Measurements from ENCODE around the gene OSGEPL1. TPM values are rescaled to one million over a fixed set of nuclear protein-coding genes. Genes with fewer than 3 reads are reported as not detected.

Gene OSGEPL1
- total RNA-seq, 1 donor from 2014 or later: 21.1 TPM

DNA sequence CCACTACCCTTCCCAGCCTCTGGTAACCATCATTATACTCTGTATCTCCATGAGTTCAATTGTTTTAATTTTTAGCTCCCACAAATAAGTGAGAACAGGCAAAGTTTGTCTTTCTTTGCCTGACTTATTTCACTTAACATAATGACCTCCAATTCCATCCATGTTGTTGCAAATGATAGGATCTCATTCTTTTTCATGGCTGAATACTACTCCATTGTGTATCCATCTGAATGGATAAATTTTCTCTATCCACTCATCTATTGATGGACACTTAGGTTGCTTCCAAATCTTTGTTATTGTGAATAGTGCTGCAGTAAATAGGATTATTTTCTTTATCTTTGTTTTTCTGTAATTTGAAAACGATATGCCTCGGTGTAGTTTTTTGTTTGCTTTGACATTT, 61.9 kb downstream of the OSGEPL1 start:
- Mint-ChIP-seq H3K9me3 (no peaks in the 10 kb centered on the region), H3K27ac (ENCODE audit: unreplicated experiment) (no peak overlapping the region), H3K36me3 (ENCODE audit: low read depth) (no peaks in the 10 kb centered on the region), H3K4me1 (no peaks in the 10 kb centered on the region), H3K27me3 (ENCODE audit: low read depth) (no peaks in the 10 kb centered on the region), H3K4me3 (no peak overlapping the region)
- DNase-seq (ENCODE audit: low read depth, low spot score): no peak
- TF ChIP-seq, protein P1, sequence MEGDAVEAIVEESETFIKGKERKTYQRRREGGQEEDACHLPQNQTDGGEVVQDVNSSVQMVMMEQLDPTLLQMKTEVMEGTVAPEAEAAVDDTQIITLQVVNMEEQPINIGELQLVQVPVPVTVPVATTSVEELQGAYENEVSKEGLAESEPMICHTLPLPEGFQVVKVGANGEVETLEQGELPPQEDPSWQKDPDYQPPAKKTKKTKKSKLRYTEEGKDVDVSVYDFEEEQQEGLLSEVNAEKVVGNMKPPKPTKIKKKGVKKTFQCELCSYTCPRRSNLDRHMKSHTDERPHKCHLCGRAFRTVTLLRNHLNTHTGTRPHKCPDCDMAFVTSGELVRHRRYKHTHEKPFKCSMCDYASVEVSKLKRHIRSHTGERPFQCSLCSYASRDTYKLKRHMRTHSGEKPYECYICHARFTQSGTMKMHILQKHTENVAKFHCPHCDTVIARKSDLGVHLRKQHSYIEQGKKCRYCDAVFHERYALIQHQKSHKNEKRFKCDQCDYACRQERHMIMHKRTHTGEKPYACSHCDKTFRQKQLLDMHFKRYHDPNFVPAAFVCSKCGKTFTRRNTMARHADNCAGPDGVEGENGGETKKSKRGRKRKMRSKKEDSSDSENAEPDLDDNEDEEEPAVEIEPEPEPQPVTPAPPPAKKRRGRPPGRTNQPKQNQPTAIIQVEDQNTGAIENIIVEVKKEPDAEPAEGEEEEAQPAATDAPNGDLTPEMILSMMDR (conservative IDR thresholded peaks at IDR 0.05): no peak

DNA sequence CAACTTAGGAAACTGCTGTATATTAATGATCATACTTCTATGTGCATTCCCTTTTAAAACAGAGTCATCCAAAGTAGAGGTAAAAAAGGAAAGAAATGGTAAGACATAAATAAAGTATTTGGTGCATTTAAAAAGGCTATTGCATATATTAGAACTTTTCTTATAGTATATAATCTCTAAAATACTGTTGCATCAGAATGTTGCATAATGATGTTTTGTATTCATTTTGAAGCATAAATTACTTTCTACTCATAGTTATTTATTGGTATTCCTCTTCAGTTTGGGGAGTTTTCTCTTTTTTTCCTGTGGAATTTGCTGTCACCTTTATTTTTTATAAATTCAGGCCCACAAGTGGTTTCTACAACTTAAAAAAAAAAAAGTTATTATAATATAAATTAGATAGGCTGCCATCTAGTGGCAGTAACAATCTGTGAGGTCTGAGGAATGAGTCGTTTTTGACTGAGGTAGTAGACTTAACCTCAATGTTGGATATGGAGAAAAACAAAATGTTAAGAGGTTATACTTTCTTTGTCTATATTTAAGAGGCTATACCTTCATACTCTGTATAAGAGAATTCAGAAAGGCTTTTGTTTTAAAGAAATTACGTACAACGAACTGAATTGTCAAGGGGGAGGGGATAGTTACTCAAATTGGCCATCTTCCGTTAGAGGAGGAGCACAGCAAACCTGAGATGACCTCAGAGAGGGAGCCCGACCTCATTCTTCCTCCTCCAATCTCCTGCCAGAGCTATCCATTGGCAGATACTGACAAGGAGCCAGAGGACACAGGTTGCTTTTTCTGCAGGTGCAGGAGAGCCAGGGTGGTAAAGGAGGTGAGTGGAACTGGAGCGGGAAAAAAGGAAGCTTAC, 64.3 kb downstream of the OSGEPL1 start:
- H3K4me1 Mint-ChIP-seq: no peaks in the 10 kb centered on the region
- no peak overlapping the region for H3K27ac Mint-ChIP-seq (ENCODE audit: unreplicated experiment)
- H3K4me3 Mint-ChIP-seq: no peak overlapping the region
- no peaks in the 10 kb centered on the region for H3K36me3 Mint-ChIP-seq (ENCODE audit: low read depth)
- H3K9me3 Mint-ChIP-seq: no peaks in the 10 kb centered on the region
- TF ChIP-seq, protein P1 (conservative IDR thresholded peaks at IDR 0.05): peak; percentile 77
- H3K27me3 Mint-ChIP-seq (ENCODE audit: low read depth): no peaks in the 10 kb centered on the region
- DNase-seq (ENCODE audit: low read depth, low spot score): no peak

Other genes with a start within 250 kb of the OSGEPL1 start
- 2.0 and 2.6 TPM in 2 replicates for gene SLC40A1, start 182.0 kb downstream of the OSGEPL1 start, total RNA-seq
- gene ASNSD1, start 101.3 kb downstream of the OSGEPL1 start, total RNA-seq: 46.8 and 51.0 TPM in 2 replicates
- gene ANKAR, start 88.1 kb downstream of the OSGEPL1 start, total RNA-seq: 3.0 and 4.8 TPM in 2 replicates
- gene ORMDL1, start 21.5 kb upstream of the OSGEPL1 start, total RNA-seq: 62.8 and 68.0 TPM in 2 replicates
- gene PMS1, start 21.7 kb upstream of the OSGEPL1 start, total RNA-seq: 58.4 and 72.7 TPM in 2 replicates

Measured in neural crest cell (in vitro differentiated cells).